Mucosa of descending colon (tissue), 3 donors: ENCODE data around the gene HSD17B4. TPM values are rescaled to one million over a fixed set of nuclear protein-coding genes. Genes with fewer than 3 reads are reported as not detected.
A peak's percentile ranks its signal among the peaks of the same experiment; 100 is the strongest.

Experiments
- ATAC-seq: fragments of 200-7000 bp; cut with Tn5 transposase; one replicate; pipeline ENCODE4 v1.9.1; 2020; ENCODE audit warnings: mild to moderate bottlenecking, moderate library complexity
- DNase-seq, 3 donors: peaks; one replicate each; pipeline ENCODE4 v3.0.0-alpha.2; 2020
- H3K36me3 ChIP-seq: fragments of 200-600 bp; one replicate; pipeline ENCODE4 v1.8.0; 2021; ENCODE audit warnings: low read depth, mild to moderate bottlenecking
- H3K4me1 ChIP-seq: fragments of 200-600 bp; one replicate; pipeline ENCODE4 v1.8.0; 2021; ENCODE audit warnings: low read depth, mild to moderate bottlenecking
- H3K4me3 ChIP-seq: fragments of 200-600 bp; one replicate; pipeline ENCODE4 v1.8.0; 2021; ENCODE audit warnings: mild to moderate bottlenecking
- H3K9me3 ChIP-seq: fragments of 200-600 bp; one replicate; pipeline ENCODE4 v1.8.0; 2021; ENCODE audit warnings: mild to moderate bottlenecking
- CTCF ChIP-seq: fragments of 200-600 bp; IDR thresholded peaks from one replicate; pipeline ENCODE4 v1.8.0; 2022; ENCODE audit warnings: antibody characterized with exemption, mild to moderate bottlenecking
- intact Hi-C, 2 donors: fragments of 100-400 bp; cut with DNase I in 1 of 2; cut with micrococcal nuclease in 1 of 2; formaldehyde crosslinking; loops; one replicate each; pipeline versions ENCODE4 v1.11.0 to v1.11.1; 2022; cut with DNase I, micrococcal nuclease
- total RNA-seq, 3 donors: library from RNA; stranded (reverse); fragmentation: NEBNext Ultra II Directional in 2 of 3; extraction: Animal tissue kit (Norgen Biotek cat#: 25700) in 2 of 3; gene quantifications; one replicate each; pipeline versions ENCODE4 v1.2.1 to v1.2.4, GENCODE V29; 2021 to 2023
- donor health status: DM: no; HTN: no; CAD: no; lungs with moderate emphysema.
- donor health status: DM: no; HTN: no; CAD: no.
- donor health status: DM: no; HTN: yes; CAD: no.

The HSD17B4 gene
- total RNA-seq, 3 donors from 2014 or later, result 178 to 243 (median 235) TPM

GRCh38 chr5:119541716-119542115, 89.4 kb downstream of the HSD17B4 start:
- ATAC-seq (no peak), DNase-seq (no peak)
- no peak for TF ChIP-seq CTCF
- Histone ChIP-seq H3K4me3 (no peak overlapping the region), H3K4me1 (no peaks in the 10 kb centered on the region), H3K9me3 (no peaks in the 10 kb centered on the region), H3K36me3 (no peaks in the 10 kb centered on the region)
- intact Hi-C loops, result no loop called here

DNA sequence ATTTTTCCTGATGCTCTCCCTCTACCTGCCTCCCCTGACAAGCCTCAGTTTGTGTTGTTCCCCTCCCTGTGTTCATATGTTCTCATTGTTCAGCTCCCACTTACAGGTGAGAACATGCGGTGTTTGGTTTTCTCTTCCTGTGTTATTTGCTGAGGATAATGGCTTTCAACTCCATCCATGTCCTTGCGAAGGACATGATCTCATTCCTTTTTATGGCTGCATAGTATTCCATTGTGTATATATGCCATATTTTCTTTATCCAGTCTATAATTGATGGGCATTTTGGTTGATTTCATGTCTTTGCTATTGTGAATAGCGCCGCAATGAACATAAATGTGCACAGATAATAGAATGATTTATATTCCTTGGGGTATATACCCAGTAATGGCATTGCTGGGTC, 99.5 kb downstream of the HSD17B4 start:
- no peak for ATAC-seq
- intact Hi-C loops, result no loop called here
- no peak for DNase-seq
- no peaks in the 10 kb centered on the region for H3K9me3 ChIP-seq
- no peak overlapping the region for H3K4me3 ChIP-seq
- no peaks in the 10 kb centered on the region for H3K4me1 ChIP-seq
- H3K36me3 ChIP-seq, result no peaks in the 10 kb centered on the region
- no peak for TF ChIP-seq CTCF

DNA sequence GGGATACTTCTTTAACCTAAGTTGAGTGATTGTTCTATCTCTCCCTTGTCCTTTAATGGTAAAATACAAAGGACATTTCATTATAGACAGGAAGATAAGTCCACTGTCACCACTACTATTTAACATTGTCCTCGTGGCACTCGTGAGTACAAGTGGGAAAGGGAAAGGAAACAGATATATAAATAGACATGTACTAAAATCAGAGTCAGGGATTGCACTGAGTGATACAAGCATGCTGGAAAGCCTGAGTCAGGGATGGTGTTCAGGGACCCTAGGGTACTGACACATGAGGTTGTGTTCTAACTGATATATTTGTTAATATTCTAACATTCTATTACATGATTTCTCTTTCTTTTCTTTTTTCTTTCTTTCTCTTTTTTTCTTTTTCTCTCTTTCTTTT, 102.3 kb downstream of the HSD17B4 start:
- Histone ChIP-seq H3K4me3 (no peak overlapping the region), H3K9me3 (no peaks in the 10 kb centered on the region), H3K36me3 (no peaks in the 10 kb centered on the region), H3K4me1 (no peaks in the 10 kb centered on the region)
- ATAC-seq, result no peak
- intact Hi-C loops, result no loop called here
- no peak for TF ChIP-seq CTCF
- no peak for DNase-seq

GRCh38 chr5:119570910-119571309, 118.6 kb downstream of the HSD17B4 start:
- intact Hi-C loops, result no loop called here
- DNase-seq, result no peak
- Histone ChIP-seq H3K4me1 (no peaks in the 10 kb centered on the region), H3K4me3 (no peak overlapping the region), H3K36me3 (no peaks in the 10 kb centered on the region), H3K9me3 (no peaks in the 10 kb centered on the region)
- TF ChIP-seq CTCF, result no peak
- no peak for ATAC-seq

GRCh38 chr5:119578937-119579336, 126.6 kb downstream of the HSD17B4 start:
- ATAC-seq (no peak), DNase-seq (peak in 1 of 3 donors; percentile 16)
- H3K9me3 ChIP-seq, result no peaks in the 10 kb centered on the region
- H3K4me1 ChIP-seq, result no peaks in the 10 kb centered on the region
- no peak overlapping the region for H3K4me3 ChIP-seq
- H3K36me3 ChIP-seq, result no peaks in the 10 kb centered on the region
- intact Hi-C loops, result no loop called here
- TF ChIP-seq CTCF, result no peak

DNA sequence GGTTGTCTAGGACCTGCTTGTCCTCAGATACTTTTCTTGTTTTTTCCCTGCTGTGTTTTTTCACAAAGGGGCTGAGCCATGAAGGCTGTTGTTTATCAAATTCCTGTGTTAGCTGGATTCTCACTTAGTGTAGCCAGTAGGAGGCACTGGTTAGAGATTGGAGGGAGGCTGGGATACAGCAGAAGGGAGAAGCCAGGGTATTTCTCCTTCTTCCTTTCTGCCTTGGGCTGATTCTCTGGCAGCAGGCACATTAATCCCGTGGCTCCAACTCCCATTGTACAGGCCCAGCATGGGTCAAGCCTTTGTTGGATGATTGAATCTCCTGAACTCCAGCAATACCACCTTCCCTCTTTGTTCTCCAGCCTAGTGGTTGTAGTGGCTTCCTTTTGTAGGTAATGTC, 130.7 kb downstream of the HSD17B4 start:
- no peak for DNase-seq
- no peaks in the 10 kb centered on the region for H3K36me3 ChIP-seq
- no peak for ATAC-seq
- no peak overlapping the region for H3K4me3 ChIP-seq
- TF ChIP-seq CTCF, result no peak
- no peaks in the 10 kb centered on the region for H3K4me1 ChIP-seq
- intact Hi-C loops, result no loop called here
- H3K9me3 ChIP-seq, result no peaks in the 10 kb centered on the region
